Stimulated activated CD4-positive, alpha-beta T cell treated with anti-CD3 and anti-CD28 coated beads, Interleukin-4, amount 100 ng/mL, for 4 hours (primary cell): ENCODE measurements around the gene CCM2L.
A peak's percentile ranks its signal among the peaks of the same experiment; 100 is the strongest.
"Not testable (repeated sequence)": the region's sequence is repeated elsewhere in the genome, so short reads cannot be mapped to it uniquely, and the experiment has no call there.

Experiments used
- DNase-seq, 2 experiments: peaks; one replicate each; pipeline ENCODE4 v3.0.0-alpha.2; 2020

CCM2L gene

DNA sequence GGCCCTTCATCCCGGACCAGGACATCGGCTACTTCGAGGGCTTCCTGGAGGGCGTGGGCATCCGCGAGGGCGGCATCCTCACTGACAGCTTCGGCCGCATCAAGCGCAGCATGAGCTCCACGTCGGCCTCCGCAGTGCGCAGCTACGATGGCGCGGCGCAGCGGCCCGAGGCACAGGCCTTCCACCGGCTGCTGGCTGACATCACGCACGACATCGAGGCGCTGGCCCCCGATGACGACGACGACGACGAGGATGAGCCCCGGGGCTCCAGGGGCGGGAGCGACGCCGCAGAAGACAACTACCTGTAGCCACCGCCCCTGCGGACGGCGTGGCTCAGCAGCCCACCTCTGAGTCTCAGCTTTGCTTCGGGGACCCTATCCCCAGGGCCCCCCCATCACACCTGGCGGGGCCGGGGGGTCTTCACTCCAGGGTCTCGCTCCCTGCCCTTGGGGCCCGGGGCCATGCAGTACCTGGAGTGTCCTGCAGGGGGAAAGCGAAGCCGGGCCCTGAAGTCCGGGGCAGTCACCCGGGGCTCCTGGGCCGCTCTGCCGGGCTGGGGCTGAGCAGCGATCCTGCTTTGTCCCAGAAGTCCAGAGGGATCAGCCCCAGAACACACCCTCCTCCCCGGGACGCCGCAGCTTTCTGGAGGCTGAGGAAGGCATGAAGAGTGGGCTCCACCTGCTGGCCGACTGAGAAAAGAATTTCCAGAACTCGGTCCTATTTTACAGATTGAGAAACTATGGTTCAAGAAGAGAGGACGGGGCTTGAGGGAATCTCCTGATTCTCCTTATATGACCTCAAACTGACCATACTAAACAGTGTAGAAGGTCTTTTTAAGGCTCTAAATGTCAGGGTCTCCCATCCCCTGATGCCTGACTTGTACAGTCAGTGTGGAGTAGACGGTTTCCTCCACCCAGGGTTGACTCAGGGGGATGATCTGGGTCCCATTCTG, 21.0 kb downstream of the CCM2L start:
- peak; percentile 38 to 57 for DNase-seq

- no peak for DNase-seq
These were observed 23.1 kb downstream of the CCM2L start for GRCh38 chr20:32033316-32033715.

- DNase-seq: not testable (repeated sequence)
These were observed 23.5 kb downstream of the CCM2L start for GRCh38 chr20:32033721-32034120.

DNA sequence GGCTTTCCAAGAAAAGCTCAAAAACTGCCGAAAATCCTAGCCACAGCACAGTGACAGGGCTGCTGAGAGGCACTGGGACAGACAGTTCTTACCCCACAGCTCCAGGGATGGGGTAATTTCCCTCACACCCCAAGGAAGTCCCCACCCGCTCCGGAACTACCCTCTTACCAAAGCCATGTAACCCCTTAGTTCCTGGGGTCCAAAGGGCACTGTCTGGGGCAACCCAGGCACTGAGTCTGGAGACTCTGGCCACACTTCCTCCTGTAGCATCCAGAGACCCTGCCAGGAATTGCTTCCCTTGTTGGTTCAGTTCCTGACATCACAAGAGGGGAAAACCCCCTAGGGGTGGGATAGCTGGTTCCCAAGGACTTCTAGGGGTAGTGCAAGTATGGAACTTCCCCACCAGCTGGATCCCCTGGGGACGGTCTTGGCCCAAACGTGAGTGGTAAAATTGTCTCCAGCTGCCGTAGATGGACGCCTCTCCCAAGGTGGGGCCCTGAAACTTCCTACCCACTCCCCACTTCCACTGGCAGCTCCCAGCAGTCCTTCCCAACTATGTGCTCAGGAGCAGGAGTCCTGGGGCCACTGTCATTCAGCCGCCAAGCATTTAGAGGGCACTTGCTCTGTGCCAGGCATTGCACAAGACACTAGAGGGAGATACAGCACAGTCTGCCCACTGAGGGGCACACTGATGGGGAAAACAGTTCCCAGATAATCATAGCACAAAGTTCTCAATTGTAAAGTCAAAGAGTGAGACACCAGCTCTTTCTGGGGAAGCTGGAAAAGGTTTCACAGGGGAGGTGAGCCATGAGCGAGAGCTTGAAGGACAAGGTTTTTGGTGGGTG, 24.6 kb downstream of the CCM2L start:
- DNase-seq: no peak

- DNase-seq: no peak
These were observed 25.2 kb downstream of the CCM2L start for GRCh38 chr20:32035426-32035779.

DNA sequence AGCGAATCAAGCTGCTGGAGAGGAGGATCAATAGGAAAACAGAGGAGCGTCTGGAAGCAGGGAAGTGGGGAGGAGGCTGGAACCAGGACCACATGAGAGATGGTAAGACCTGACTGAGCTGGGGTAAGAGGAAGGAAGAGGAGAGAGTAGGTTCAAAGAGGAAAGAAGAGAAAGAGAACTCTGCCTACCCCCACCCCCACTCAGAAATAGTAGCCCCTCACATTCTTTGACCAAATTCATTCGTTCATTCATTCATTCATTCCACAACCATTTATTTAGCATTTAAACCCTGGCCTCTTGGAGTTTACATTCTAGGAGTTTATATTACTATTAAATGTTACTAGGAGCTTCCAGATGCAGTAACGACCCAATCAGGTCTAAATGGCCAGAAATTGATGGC, 26.0 kb downstream of the CCM2L start:
- DNase-seq: no peak

- no peak for DNase-seq
These were observed 26.7 kb downstream of the CCM2L start for GRCh38 chr20:32036716-32037485.

GRCh38 chr20:32037929-32038328, 27.7 kb downstream of the CCM2L start:
- DNase-seq: no peak

GRCh38 chr20:32040142-32040953, 30.1 kb downstream of the CCM2L start:
- no peak for DNase-seq

DNA sequence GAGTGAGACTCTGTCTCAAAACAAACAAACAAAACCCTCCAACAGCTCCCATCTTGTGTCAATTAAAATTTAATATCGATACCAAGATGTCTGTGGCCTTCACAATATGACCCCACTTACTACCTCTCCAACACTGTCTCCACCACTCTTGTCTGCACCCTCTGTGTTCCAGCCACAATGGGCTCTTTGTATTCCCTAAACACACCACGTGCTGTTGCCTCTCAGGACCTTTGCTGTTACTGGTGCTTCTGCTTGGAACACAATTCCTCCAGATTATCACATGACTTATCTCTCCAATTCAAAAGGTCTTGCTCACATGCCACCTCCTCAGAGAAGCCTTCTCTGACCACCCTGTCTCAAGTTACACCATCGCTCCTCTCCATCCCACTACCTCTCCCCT, 35.8 kb downstream of the CCM2L start:
- no peak for DNase-seq

GRCh38 chr20:32050324-32050841, 40.1 kb downstream of the CCM2L start:
- no peak for DNase-seq

DNA sequence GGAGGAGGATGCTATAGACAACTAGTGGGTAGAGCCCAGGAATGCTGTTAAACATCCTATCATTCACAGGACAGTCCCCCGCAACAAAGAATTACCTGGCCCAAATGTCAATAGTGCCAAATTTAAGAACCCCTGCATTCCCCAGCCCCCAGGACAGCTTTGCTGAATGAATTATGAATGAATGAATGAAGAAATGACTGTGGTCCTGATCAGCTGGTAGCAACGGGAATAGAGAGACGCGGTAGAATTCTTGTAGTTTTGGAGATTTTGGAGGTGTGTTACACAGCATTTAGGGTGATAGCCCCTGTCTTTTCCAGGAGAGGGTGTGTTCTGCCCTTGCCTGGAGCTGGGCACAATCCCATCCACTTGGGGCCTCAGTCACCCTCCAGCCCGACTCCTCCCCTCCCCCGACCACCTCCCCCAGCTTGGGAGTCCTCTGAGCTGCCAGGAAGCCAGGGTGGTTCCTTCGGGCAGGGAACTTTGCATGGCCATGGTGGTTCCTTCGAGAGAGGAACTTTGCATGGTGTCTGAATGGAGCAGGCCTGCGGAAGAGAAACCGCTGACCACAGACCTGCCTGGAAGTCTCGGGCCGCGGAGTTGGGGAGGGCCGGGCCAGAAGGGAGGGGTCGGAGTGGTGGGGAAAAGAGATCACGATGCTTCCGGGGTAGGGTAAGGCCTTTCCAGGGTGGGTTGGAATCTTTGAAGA, 40.8 kb downstream of the CCM2L start:
- no peak for DNase-seq

GRCh38 chr20:32051720-32052089, 41.5 kb downstream of the CCM2L start:
- no peak for DNase-seq

DNA sequence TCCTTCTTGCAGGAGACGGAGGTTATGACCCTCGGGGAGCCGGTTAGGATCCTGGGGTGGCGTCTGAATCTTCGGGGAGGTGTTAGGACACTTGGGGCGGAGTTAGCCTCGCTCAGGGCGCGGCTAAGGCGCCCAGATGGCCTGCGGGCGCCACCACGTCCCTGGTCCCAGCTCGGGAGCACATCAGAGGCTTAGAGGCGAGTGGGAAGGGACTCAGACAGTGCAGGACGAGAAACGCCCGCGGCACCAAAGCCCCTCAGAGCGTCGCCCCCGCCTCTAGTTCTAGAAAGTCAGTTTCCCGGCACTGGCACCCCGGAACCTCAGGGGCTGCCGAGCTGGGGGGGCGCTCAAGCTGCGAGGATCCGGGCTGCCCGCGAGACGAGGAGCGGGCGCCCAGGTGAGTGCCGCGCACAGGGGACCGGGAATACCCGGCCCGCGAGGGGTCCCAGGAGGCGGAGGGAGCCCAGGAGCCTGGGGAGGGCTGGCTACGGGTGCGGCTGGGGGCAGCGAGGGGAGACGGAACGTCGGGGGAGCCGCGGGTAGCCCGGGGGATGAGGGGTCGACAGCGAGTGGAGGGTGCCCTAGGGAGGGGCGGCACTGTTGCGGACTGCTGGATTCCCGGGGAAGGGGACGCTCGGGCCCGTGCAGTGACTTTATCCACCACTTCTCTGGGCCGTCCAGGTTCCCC, 42.0 kb downstream of the CCM2L start, which contains the start of gene HCK:
Gene HCK, plus strand, starts transcription at position 153 of the 688 bp plus-strand sequence.
- no peak for DNase-seq

DNA sequence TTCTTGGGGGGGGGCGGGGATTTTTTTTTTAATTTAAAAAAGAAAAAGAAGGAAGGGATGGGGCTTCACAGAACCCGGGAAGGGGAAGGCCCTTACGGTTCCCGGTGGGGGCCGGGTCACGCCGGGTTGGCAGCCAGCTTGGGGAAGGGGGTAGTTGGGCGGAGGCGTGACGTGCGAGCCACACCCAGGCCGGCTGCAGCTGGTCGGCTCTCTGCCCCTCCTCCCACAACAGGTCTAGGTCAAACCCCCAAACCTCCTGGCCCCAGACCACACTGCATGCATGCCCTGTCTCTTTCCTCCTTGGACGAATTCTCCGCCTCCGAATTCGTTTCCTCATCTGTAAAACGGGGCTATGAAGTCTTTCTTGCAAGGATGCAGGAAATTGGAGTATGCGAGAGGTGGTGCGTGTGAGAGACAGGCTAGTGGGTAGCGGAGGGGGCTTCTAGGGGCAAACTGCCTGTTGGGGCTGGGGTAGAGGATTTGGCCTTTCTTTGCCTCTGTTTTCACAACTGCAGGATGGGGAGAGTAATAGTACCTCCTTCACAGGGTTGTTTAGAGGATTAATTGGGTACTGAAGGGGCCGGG, 42.6 kb downstream of the CCM2L start:
- no peak for DNase-seq

- DNase-seq: no peak
These were observed 43.4 kb downstream of the CCM2L start for GRCh38 chr20:32053648-32054047.

GRCh38 chr20:32056708-32057483, 46.7 kb downstream of the CCM2L start:
- DNase-seq: no peak

- no peak for DNase-seq
These were observed 47.5 kb downstream of the CCM2L start for GRCh38 chr20:32057656-32058184.

- DNase-seq: no peak
These were observed 49.0 kb downstream of the CCM2L start for GRCh38 chr20:32059189-32059588.
